Measurements from ENCODE around the gene PSMD12.
A peak's percentile ranks its signal among the peaks of the same experiment; 100 is the strongest.
"Not testable (repeated sequence)": the region's sequence is repeated elsewhere in the genome, so short reads cannot be mapped to it uniquely, and the experiment has no call there.

Gene PSMD12

GRCh38 chr17:67388536-67388935 lies 22.2 kb upstream of the PSMD12 start:
- not testable (repeated sequence) for DNase-seq

DNA sequence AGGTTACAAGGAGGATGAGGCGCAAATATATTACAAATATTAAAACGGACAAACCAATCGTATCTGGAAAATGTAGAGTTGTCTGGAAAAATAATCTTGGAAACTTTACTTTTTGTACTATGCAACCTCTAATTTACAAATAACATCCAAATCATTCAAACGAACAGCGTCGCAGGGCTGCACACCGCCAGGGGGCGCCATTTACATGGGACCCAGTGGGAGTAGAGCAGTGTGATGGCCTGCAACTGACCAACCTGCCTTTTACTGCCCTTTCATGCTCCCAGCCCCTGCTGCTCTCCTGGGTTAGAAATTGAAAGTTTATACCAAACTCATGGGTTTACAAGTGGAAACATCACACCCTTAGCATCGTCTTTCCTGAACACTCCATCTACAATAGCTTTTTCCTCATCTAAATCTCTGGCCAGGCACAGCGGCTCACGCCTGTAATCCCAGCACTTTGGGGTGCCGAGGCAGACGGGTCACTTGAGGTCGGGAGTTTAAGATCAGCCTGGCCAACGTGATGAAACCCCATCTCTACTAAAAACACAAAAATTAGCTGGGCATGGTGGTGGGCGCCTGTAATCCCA lies 20.7 kb upstream of the PSMD12 start:
- peak; percentile 41 for DNase-seq

- DNase-seq = no peak
Observed at GRCh38 chr17:67385122-67385988, 19.0 kb upstream of the PSMD12 start.

DNA sequence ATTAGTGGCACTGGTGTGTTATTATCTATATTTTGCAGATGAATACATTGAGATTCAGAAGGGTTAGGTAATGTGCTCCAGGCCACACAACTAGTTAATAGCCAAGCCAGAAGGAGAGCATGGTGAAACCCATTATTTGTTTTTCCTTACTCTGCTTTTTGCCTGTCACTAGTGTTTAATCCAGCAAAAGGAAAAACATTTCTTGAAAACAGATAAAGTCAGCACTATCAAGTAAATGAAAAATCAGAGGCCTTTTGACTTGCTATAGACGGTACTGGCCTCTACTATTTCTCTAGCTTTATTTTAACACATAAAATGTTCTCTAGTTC lies 15.5 kb upstream of the PSMD12 start:
- no peak for DNase-seq

- no peak for DNase-seq
Observed at GRCh38 chr17:67379251-67379630, 12.9 kb upstream of the PSMD12 start.

GRCh38 chr17:67378454-67379250 lies 12.3 kb upstream of the PSMD12 start:
- DNase-seq = peak; percentile 90

- peak; percentile 93 for DNase-seq
Observed at GRCh38 chr17:67377488-67378453, 11.4 kb upstream of the PSMD12 start.

- DNase-seq = peak; percentile 90
Observed at GRCh38 chr17:67376737-67377487, 10.5 kb upstream of the PSMD12 start, which contains the start of gene PITPNC1. Gene PITPNC1, plus strand, starts transcription at chr17:67377281.

DNA sequence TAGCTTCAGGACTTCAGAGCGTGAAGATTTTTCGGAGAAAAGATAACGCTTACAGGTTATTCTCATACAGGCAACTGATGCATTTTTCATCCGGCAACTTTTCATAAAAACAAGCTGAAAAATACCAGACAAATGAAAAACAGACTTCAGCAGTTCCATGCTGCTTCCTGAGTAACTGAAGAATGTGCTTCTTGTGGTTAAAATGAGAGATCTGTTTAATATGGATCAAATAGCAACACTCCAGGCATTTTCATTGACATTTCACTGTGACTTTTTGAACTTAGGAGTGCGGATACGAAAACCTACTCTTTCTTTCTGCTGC lies 10.0 kb upstream of the PSMD12 start:
- no peak for DNase-seq

- DNase-seq = no peak
Observed at GRCh38 chr17:67375716-67376115, 9.3 kb upstream of the PSMD12 start.

GRCh38 chr17:67375054-67375427 lies 8.7 kb upstream of the PSMD12 start:
- no peak for DNase-seq

- peak; percentile 70 for DNase-seq
Observed at GRCh38 chr17:67374329-67375053, 8.1 kb upstream of the PSMD12 start.

DNA sequence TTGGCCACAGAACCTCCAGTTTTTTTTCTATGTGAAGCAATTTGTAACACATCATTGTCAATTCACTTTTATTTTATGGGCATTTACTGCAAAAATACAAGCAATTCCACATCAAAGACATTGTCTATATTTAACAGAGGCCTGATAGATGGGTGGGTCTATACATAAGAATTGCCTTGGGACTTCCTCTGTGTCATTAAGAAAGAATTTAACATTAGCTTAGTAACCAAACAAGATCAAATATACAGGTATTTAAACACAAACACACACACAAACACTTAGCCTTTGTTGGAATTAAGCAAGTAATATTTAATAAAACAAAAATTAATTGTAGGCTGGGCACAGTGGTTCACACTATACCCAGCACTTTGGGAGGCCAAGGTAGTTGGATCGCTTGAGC lies 6.4 kb upstream of the PSMD12 start:
- no peak for DNase-seq

DNA sequence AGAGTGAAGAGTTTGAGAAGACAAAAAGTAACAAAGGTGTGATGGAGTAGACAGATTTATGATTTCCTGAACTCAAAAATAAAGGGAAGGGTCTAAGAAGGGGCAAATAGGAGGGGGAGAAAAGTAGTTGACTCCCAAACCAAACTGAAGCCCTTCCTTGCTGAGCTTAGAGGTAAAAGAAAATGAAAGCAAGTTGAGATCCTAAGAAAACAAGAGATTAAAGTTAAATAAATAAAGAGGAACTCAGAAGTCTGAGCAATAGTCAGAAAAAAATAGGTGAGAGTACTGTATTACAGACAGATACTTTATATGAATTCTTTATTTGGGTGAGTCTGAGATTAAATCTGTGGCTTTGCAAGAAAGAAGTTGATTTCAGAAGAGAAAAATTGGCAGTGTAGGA lies 3.3 kb upstream of the PSMD12 start:
- no peak for DNase-seq

- no peak for DNase-seq
Observed at GRCh38 chr17:67365738-67366192, 612 bp downstream of the PSMD12 start.

DNA sequence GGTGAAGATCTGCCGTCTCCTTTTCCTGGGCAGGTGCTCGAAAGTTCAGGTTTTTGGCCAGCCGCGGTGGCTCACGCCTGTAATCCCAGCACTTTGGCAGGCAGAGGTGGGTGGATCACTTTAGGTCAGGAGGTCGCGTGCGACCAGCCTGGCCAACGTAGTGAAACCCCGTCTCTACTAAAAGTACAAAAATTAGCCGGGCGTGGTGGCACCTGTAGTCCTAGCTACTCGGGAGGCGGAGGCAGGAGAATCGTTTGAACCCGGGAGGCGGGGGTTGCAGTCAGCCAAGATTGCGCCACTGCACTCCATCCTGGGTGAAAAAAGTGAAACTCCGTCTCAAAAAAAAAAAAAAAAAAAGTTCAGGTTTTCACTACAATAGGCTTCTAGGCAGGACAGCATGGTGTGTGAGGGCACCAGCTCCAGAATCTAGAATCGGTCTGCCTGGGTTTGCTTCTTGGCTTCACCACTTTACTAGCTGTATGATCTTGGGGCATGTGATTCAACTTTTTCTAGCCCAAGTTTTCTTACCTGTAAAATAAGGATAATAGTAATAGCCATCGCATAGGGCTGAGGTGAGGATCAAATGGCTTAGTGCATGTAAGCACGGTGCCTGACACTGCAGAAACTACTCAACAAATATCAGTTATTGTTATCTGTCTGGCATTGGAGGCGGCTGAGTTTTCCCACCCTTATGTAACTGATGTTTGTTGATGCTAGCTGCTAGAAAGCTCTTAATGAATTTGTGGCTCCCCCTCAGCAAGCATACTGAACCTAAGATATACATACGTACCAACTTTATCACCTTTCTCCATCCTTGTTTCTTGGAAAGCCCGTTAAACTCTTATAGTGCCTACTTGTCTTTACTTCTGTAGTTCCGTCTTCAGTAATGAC lies 1.3 kb downstream of the PSMD12 start:
- DNase-seq = no peak

GRCh38 chr17:67362173-67362572 lies 4.2 kb downstream of the PSMD12 start:
- DNase-seq = no peak

DNA sequence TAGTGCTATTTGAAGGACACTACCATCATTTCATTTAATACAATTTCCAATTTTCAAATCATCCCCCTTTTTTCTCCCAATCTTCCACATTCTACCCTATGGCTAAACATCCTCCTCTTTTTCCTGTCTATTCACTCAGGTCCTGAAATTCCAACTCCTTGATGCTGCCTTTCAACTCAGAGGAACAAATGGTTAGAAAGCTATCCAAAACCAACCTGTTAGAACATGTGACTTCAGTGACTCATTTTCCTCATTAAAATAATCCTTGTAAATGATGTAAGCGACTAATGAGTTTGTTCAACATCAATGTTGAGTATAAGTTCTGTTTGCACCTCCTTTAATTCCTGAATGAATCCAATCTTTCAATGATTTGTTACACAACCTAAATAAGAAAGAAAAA lies 5.5 kb downstream of the PSMD12 start:
- DNase-seq = no peak

- DNase-seq = no peak
Observed at GRCh38 chr17:67359960-67360791, 6.2 kb downstream of the PSMD12 start.

All from right kidney (tissue), 1 donor.